Vagina (tissue), 2 donors: ENCODE data around the gene TF.

Experiments
- POLR2A ChIP-seq, 2 donors: fragments of 450-650 bp; IDR thresholded peaks; one replicate each; pipeline ENCODE4 v1.6.1; 2017; ENCODE audit warnings: antibody characterized with exemption in 2 of 2, mild to moderate bottlenecking in 2 of 2, moderate library complexity in 2 of 2
- TF ChIP-seq, protein P1 (sequence below), 3 experiments: fragments of 450-650 bp in 2 of 3; fragments of 200-600 bp in 1 of 3; sonication (generic) in 1 of 3; IDR thresholded peaks; one replicate each; pipeline ENCODE4 v1.5.1; 2017 to 2019; ENCODE audit warnings: antibody characterized with exemption in 3 of 3, mild to moderate bottlenecking in 2 of 3, moderate library complexity in 2 of 3

- no peak for TF ChIP-seq POLR2A (IDR thresholded peaks at IDR 0.05)
- TF ChIP-seq, protein P1, sequence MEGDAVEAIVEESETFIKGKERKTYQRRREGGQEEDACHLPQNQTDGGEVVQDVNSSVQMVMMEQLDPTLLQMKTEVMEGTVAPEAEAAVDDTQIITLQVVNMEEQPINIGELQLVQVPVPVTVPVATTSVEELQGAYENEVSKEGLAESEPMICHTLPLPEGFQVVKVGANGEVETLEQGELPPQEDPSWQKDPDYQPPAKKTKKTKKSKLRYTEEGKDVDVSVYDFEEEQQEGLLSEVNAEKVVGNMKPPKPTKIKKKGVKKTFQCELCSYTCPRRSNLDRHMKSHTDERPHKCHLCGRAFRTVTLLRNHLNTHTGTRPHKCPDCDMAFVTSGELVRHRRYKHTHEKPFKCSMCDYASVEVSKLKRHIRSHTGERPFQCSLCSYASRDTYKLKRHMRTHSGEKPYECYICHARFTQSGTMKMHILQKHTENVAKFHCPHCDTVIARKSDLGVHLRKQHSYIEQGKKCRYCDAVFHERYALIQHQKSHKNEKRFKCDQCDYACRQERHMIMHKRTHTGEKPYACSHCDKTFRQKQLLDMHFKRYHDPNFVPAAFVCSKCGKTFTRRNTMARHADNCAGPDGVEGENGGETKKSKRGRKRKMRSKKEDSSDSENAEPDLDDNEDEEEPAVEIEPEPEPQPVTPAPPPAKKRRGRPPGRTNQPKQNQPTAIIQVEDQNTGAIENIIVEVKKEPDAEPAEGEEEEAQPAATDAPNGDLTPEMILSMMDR (IDR thresholded peaks at IDR 0.05) = no peak
These were observed 86.6 kb downstream of the TF start for GRCh38 chr3:133832802-133833144.
